Omental fat pad (tissue), 4 donors: ENCODE measurements around the gene RANGRF. TPM values are rescaled to one million over a fixed set of nuclear protein-coding genes. Genes with fewer than 3 reads are reported as not detected.

ENCODE experiments used
- ATAC-seq: fragments of 150-250 bp; one replicate; pipeline ENCODE4 v1.9.1; 2016; ENCODE audit warnings: mild to moderate bottlenecking, moderate library complexity; ENCODE audit not compliant: low FRiP score
- DNase-seq: peaks from one replicate; pipeline ENCODE4 v3.0.0-alpha.2; 2019; ENCODE audit warnings: low spot score
- CTCF ChIP-seq, 3 donors: fragments of 450-650 bp; IDR thresholded peaks; one replicate each; pipeline ENCODE4 v1.5.1; 2016 to 2017; ENCODE audit warnings: antibody characterized with exemption in 3 of 3, mild to moderate bottlenecking in 3 of 3, moderate library complexity in 2 of 3
- total RNA-seq, 4 donors: library from RNA; depleted of rRNA; stranded (reverse); fragments of >200 nt; gene quantifications; one replicate each; pipeline ENCODE4 v1.1.0, GENCODE V29; 2016

Gene RANGRF
- total RNA-seq, 4 donors from 2014 or later, result 16.7 to 31.4 (median 23.0) TPM

GRCh38 chr17:8274816-8275215 is 13.7 kb upstream of the RANGRF start:
- no peak for ATAC-seq
- no peak for TF ChIP-seq CTCF (IDR thresholded peaks at IDR 0.05)

GRCh38 chr17:8275421-8276290 is 12.8 kb upstream of the RANGRF start:
- no peak for ATAC-seq
- no peak for DNase-seq
- TF ChIP-seq CTCF (IDR thresholded peaks at IDR 0.05), result no peak

More at GRCh38 chr17:8274816-8275215, 13.7 kb upstream of the RANGRF start:
- no peak for DNase-seq

GRCh38 chr17:8277317-8277716 is 11.2 kb upstream of the RANGRF start:
- no peak for TF ChIP-seq CTCF (IDR thresholded peaks at IDR 0.05)
- ATAC-seq, result no peak
- DNase-seq, result no peak

GRCh38 chr17:8282345-8282744 is 6.1 kb upstream of the RANGRF start:
- DNase-seq (no peak), ATAC-seq (no peak)
- TF ChIP-seq CTCF (IDR thresholded peaks at IDR 0.05), result no peak

- ATAC-seq, result no peak
- no peak for TF ChIP-seq CTCF (IDR thresholded peaks at IDR 0.05)
- no peak for DNase-seq
Measured at GRCh38 chr17:8283356-8283755, 5.1 kb upstream of the RANGRF start.

- DNase-seq, result no peak
- no peak for TF ChIP-seq CTCF (IDR thresholded peaks at IDR 0.05)
- no peak for ATAC-seq
Measured at GRCh38 chr17:8284126-8284525, 4.3 kb upstream of the RANGRF start.
